ENCODE results near the gene VARS2. TPM values are rescaled to one million over a fixed set of nuclear protein-coding genes. Genes with fewer than 3 reads are reported as not detected.

VARS2 gene
- 17.0 and 24.3 TPM in 2 replicates for total RNA-seq

GRCh38 chr6:30914076-30914853 is at the start of gene VARS2:
Gene VARS2 (plus strand): TSS chr6:30914238. CDS start chr6:30914837, 599 bp downstream.

GRCh38 chr6:30883685-30884520 is 30.1 kb upstream of the VARS2 start, which contains the start of gene DDR1:
Gene DDR1 (plus strand): TSS chr6:30884519. CDS start chr6:30888730, 4,211 bp downstream.

GRCh38 chr6:30907758-30908591 is 6.1 kb upstream of the VARS2 start, which contains the start of gene GTF2H4:
Gene GTF2H4 (plus strand): TSS chr6:30908207.

GRCh38 chr6:30931969-30932645 is 18.1 kb downstream of the VARS2 start, which contains the start of gene SFTA2:
Gene SFTA2 (minus strand): TSS chr6:30932170. CDS start chr6:30932096, 74 bp downstream.

GRCh38 chr6:30940361-30940986 is 26.4 kb downstream of the VARS2 start, which contains the start of gene MUCL3:
Gene MUCL3 (plus strand): TSS chr6:30940973. CDS start chr6:30941000, 27 bp downstream.

Other genes with a start within 250 kb of the VARS2 start
- 31.7 and 37.1 TPM in 2 replicates for gene DHX16, start 241.2 kb upstream of the VARS2 start, total RNA-seq
- 46.5 and 75.9 TPM in 2 replicates for gene PPP1R18, start 227.6 kb upstream of the VARS2 start, total RNA-seq
- gene NRM, start 223.3 kb upstream of the VARS2 start, total RNA-seq = 3.1 and 4.9 TPM in 2 replicates
- 5.3 and 10.9 TPM in 2 replicates for gene MDC1, start 197.0 kb upstream of the VARS2 start, total RNA-seq
- gene TUBB, start 193.9 kb upstream of the VARS2 start, total RNA-seq = 916 and 957 TPM in 2 replicates
- 122 and 134 TPM in 2 replicates for gene FLOT1, start 171.6 kb upstream of the VARS2 start, total RNA-seq
- gene IER3, start 169.7 kb upstream of the VARS2 start, total RNA-seq = 14.7 and 23.0 TPM in 2 replicates
- gene DDR1, start 29.7 kb upstream of the VARS2 start, total RNA-seq = 10.6 and 26.8 TPM in 2 replicates
- gene GTF2H4, start 6.0 kb upstream of the VARS2 start, total RNA-seq = 8.8 and 9.6 TPM in 2 replicates
- not detected in 2 replicates for gene SFTA2, start 17.9 kb downstream of the VARS2 start, total RNA-seq
- gene MUCL3, start 26.7 kb downstream of the VARS2 start, total RNA-seq = not detected in 2 replicates
- gene MUC21, start 69.5 kb downstream of the VARS2 start, total RNA-seq = not detected in 2 replicates
- under 0.01 TPM in 1 of 2 replicates, not detected in the other for gene MUC22, start 96.2 kb downstream of the VARS2 start, total RNA-seq
- not detected in 2 replicates for gene C6orf15, start 198.3 kb downstream of the VARS2 start, total RNA-seq
- gene PSORS1C1, start 200.6 kb downstream of the VARS2 start, total RNA-seq = 0.29 and 0.99 TPM in 2 replicates
- not detected in 2 replicates for gene CDSN, start 206.2 kb downstream of the VARS2 start, total RNA-seq
- gene PSORS1C2, start 224.8 kb downstream of the VARS2 start, total RNA-seq = not detected in 2 replicates
- gene CCHCR1, start 243.6 kb downstream of the VARS2 start, total RNA-seq = 20.2 and 22.0 TPM in 2 replicates
- gene TCF19, start 244.4 kb downstream of the VARS2 start, total RNA-seq = 4.5 and 23.1 TPM in 2 replicates